GM18511 (cell line): Measurements from ENCODE around the gene SEC14L5.
"Not testable (repeated sequence)": the region's sequence is repeated elsewhere in the genome, so short reads cannot be mapped to it uniquely, and the experiment has no call there.

Experiments used
- ATAC-seq: cut with Tn5 transposase; IDR thresholded peaks from one replicate; pipeline ENCODE4 v1.9.1; 2021; ENCODE audit warnings: mild to moderate bottlenecking, moderate library complexity; ENCODE audit not compliant: unreplicated experiment

SEC14L5 gene

DNA sequence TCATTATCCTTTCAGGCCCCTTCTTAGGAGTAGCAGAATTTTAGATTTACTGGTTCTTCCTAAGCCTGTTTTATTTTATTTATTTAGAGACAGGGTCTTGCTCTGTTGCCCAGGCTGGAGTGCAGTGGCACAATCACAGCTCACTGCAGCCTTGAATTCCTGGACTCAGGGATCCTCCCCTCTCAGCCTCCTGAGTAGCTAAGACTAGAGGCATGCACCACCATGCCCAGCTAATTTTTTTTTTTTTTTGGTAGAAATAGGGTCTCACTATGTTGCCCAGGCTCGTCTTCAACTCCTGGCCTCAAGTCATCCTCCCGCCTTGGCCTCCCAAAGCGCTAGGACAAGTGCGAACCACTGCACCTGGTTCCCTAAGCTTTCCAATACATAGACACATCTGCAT, 28.5 kb upstream of the SEC14L5 start:
- not testable (repeated sequence) for ATAC-seq

DNA sequence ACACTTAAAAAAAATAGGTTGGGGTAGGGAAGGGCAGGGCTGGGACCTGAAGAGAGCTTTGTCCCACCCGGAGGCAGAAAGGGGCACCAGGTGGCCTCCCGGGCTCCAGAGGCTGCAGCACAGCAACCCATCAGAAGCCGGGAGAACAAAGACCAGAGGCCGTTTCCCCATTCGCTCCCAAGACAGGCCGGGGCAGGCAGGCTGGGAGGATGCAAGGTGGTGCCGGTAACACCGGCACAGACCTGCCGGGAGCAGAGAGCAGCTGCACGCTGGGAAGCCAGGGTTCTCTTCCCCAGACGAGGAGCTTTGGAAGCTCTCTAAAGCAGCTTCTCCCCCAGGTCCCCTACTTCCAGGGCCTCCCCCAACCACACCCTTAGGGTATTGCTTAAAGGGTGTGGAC, 26.7 kb upstream of the SEC14L5 start:
- ATAC-seq, result no peak

GRCh38 chr16:4933433-4933832, 24.7 kb upstream of the SEC14L5 start:
- no peak for ATAC-seq

DNA sequence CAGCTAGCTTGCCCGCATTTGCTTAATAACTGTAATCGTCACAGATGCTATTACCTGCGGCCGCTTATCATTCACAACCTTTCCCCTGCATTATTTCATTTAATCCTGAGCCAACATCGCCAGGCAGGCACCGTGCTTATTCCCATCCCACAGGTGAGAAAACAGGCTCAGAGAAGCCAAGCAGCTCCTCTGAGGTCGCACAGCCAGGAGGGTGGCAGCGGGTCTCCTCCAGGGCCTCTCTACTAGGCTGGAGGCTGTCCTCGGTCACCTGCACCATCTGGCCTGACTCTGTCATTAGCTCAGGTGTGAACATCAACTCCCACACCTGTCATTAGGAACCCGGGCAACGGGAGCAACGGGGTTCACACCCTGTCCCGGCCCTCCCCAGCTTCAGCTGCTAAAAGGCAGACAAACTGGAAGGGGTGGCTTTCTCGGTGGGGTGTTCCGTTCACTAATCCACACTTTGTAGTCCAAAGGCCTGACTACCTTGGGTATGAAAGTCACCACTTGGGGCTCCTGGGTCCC, 24.2 kb upstream of the SEC14L5 start:
- no peak for ATAC-seq

- ATAC-seq, result no peak
Measured at GRCh38 chr16:4934591-4934990, 23.5 kb upstream of the SEC14L5 start.

- ATAC-seq, result no peak
Measured at GRCh38 chr16:4935241-4935855, 22.8 kb upstream of the SEC14L5 start.

DNA sequence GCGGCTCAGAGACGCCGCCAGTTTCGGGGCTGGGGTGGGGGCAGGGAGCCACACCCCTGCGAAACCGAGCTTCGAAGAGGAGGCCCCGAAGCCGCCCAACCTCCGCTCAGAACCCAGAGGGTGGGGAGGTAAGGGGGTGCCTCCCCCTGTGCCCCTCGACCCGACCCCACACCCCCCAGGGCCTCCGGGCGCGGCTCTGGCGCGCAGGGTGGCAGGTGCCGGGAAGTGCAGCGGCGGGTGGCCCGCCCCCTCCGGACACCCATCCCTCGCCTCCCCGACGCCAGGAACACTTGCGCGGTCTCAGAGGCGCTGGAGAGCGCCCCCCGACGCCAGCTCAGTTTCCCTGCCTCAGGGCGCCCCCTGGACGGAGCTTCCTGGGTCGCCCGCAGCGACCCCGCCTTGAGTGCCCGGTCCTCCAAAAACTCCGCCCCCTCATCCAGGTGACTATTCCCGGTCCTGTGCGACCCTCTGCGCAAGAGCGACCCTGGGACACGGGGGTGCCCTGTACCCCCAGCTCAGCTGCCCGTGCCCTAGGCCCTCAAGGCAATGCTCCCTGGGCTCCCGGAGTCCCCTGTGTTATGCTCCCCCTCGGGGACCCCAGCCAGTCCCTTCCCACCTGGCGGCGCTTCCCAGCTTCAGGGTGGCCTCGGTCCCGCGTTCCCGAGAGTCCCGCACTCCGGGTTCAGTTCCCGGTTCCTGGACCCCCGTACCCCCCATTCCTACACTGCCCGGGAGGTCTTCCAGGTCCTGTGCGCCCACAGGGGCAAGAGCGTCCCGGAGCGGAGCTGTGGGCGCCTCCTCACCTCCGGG, 21.7 kb upstream of the SEC14L5 start:
- no peak for ATAC-seq

- ATAC-seq, result no peak
Measured at GRCh38 chr16:4936991-4937781, 20.9 kb upstream of the SEC14L5 start, which contains the start of gene PPL. Gene PPL, minus strand, starts transcription at chr16:4937148. Its CDS starts 103 bp downstream, at chr16:4937045.

DNA sequence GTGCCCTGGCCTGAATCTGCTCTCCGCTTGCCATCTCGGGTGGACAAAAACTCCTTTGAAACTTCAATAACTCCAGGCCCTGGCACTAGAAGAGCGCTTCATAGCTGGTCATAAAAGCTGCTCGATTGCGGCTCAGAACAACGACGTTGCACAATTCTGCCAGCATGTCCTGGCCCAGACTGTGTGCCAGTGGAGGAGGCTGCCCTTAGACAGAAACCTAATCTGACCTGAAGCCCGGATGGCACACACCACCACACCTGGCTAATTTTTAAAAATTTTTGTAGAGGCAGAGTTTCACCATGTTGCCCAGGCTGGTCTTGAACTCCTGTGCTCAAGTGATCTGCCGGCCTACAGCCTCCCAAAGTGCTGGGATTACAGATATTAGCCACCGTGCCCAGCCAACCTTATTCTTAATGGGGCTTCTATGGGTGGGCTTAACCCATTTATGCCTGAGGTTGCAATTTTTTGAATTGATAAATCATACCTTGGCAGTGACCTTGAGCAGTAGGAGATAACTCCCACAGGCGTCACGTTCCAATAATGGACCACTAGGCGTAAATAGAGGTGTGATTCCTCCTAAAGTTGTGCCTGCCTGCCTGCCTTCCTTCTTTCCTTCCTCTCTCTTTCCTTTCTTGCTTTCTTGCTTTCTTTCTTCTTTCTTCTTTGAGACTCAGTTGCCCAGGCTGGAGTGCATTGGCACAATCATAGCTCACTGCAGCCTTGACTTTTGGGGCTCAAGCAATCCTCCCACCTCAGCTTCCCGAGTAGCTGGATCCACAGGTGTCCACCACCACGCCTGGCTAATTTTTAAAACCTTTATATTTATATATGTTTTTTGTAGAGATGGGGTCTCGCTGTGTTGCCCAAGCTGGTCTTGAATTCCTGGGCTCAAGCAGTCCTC, 20.1 kb upstream of the SEC14L5 start:
- ATAC-seq, result no peak

GRCh38 chr16:4938683-4939030, 19.5 kb upstream of the SEC14L5 start:
- ATAC-seq, result no peak

DNA sequence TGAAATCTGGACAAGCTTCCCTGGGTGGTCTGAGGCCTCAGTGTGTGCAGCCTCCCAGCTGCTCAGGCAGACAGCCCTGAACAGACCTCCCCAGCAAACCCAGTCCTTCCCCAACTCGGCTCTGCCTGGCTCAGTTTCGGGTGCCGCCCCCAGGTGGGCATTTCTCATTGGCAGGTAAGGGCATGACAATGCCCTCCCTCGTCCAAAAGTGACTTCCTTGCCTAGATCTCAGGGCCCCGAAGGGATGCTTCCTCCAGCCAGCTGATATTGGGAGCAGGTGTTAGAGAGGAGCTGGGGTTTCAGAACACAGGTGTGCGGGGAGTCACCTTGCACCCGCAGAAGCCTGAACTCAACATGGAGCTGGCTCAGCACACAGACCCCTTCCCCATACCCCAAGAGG, 17.4 kb upstream of the SEC14L5 start:
- ATAC-seq, result no peak

DNA sequence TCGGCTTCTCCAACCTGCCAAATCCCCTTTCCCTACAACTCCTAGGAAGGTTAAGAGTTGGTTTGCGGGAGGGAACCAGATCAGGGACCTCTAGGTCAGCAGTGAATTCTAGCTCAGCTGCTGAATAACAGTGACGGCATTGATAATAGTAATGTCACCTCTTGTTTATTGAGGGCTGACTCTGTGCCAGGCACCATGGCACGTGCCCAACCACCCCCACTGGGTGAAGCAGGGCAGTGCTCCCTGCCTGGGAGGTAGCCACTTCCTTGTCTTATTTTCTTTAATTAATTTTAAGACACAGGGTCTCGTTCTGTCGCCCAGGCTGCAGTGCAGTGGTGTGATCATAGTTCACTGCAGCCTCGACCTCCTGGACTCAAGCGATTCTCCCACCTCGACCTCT, 15.6 kb upstream of the SEC14L5 start:
- no peak for ATAC-seq

GRCh38 chr16:4944333-4945281, 13.5 kb upstream of the SEC14L5 start:
- no peak for ATAC-seq

GRCh38 chr16:4945560-4946502, 12.3 kb upstream of the SEC14L5 start:
- no peak for ATAC-seq

DNA sequence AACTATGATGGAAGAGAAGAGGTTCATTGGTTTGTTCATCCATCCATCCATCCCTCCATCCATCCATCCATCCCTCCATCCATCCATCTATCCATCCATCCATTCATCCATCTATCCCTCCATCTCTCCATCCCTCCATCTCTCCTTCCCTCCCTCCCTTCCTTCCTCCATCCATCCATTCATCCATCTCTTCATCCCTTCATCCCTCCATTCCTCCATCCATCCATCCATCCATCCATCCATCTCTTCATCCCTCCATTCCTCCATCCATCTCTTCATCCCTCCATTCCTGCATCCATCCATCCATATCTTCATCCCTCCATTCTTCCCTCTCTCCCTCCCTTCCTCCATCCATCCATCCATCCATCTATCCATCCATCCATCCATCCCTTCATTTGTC, 11.2 kb upstream of the SEC14L5 start:
- ATAC-seq, result no peak

DNA sequence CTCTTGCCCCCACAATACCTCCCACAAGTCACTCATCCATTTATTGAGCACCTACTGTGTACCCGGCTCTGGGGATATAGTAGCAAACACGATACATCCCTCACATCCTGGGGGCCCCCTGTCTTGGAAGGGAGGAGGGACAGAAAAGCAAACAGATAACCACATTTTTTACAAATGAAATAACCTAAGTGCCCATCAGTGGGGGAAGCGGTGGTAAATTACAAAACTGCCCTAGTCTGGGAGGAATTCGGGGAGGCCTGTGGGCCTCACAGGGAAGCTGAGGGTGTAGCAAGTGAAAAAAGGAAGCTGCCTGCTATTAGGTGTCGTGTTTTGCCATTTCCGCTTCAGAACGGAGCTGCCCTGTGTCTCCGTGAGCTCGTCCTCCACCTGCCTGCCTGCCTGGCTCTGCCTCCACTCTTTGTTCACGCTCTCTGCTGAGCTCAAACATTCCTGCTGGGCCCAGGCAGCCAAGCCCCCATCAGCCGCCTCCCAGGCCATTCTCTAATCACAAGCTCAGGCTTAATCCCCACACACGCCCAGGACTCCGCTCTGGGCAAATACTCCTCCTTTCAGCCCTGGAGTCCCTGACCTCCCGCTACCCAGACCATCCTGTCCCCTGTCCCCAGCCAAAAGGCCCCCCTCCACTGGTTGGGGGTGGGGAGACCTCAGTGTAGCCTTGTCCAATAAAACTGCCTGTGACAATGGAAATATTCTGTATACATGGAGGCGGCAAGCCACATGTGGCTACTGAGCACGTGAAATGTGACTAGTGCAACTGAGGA, 10.2 kb upstream of the SEC14L5 start:
- no peak for ATAC-seq

GRCh38 chr16:4948903-4949766, 9.0 kb upstream of the SEC14L5 start:
- ATAC-seq, result no peak
